GM19328 (cell line): ENCODE results near the gene POLK.
"Not testable (repeated sequence)": the region's sequence is repeated elsewhere in the genome, so short reads cannot be mapped to it uniquely, and the experiment has no call there.

Experiments
- ATAC-seq: cut with Tn5 transposase; IDR thresholded peaks from one replicate; pipeline ENCODE4 v1.9.1; 2021; ENCODE audit warnings: mild to moderate bottlenecking, moderate library complexity; ENCODE audit not compliant: unreplicated experiment

Gene POLK

DNA sequence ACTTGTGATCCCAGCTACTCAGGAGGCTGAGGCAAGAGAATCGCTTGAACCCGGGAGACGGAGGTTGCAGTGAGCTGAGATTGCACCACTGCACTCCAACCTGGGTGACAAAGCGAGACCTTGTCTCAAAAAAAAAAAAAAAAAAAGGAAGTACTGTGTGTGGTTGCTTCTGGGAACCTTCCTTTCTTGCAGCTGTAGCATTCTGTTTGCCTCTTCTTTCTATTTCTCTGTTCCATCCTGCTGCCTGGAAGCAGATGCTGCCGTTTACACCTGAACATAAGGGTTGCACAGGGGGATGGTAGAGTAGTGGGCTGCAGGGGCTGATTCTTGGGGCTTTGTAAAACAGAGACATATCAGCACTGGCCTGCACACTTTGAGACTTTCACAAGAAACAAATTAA lies 95.7 kb downstream of the POLK start:
- not testable (repeated sequence) for ATAC-seq

DNA sequence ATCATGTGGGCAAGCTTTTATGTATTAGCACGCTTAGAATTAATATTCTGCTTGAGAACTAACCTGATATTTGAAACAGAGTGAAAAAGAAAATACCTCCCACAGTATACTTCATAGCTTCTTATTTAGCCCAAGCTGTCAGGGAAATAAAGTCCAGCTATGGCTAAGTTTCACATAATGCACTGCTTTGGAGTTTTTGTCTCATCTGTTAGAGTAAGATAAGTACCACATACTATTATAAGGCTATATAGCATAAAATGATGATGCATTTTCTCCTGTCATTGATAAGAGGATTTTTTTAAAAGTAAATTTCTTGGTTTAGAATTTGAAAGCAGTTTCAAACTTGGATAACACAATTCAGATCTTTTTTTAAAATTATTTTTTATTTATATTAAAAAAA lies 97.2 kb downstream of the POLK start:
- ATAC-seq: no peak

DNA sequence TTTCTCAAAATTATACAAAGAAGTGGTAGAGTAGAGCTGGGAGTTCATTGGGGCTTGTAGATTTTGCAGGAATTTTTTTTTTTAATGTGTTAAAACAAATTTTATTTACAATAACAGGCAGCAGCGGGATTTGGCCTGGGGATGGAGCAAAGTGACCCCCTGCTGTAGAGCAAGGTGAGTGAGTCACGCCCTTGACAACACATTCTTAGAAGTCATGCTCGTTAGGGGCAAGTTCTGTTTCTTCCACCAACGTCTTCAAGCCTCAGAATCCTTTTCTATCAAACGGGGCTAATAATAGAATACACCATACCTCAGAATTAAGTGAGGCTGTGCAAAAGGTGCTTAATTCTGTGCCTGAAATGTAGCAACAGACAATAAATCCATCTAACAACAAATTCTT lies 98.5 kb downstream of the POLK start:
- ATAC-seq: no peak

DNA sequence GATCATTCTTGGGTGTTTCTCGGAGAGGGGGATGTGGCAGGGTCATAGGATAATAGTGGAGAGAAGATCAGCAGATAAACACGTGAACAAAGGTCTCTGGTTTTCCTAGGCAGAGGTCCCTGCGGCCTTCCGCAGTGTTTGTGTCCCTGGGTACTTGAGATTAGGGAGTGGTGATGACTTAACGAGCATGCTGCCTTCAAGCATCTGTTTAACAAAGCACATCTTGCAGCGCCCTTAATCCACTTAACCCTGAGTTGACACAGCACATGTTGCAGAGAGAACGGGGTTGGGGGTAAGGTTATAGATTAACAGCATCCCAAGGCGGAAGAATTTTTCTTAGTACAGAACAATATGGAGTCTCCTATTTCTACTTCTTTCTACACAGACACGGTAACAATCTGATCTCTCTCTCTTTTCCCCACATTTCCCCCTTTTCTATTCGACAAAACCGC lies 99.2 kb downstream of the POLK start:
- ATAC-seq: not testable (repeated sequence)

DNA sequence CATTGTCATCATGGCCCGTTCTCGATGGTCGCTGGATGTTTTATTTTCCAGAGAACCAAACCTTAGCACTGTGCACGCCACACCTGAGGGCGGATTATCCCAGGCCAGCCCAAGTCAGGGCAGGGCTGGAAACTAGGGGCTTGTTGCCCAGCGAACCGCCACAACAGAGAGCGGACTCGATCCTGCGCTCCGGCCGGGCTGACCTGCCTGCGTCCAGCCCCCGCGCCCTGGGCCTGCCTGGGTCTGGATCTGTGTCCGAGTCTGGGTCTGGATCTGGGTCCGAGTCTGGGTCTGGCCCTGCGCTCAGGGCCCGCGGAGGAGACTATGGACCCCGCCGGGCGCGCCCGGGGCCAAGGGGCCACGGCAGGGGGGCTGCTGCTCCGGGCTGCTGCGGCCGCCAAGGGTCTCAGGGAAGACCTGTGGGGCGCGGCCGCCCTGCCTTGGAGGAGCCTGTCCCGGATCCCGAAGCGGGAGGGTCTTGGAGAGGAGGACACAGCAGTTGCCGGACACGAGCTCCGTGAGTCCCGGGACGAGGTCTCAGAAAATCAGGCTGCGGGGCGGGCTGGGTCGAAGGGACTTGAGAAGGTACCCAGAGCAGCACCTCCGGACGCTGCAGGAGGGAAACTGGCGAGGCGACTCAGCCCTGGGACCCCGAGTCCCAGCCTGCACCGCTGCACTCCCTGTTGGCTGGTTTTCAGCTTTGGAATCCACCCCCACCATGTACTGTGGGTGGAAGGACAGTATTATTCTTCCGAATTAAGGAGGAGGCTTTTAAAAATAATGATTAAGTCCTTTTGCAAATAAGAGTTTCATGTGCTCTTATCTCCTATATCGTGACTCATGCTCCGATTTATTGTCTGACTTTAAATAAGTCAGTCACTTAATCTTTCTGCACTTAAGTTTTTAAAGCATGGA lies 99.9 kb downstream of the POLK start, which contains the start of gene ANKDD1B:
TSS of gene ANKDD1B (plus strand) at position 143 of the 915 bp plus-strand sequence. CDS start at position 325, 182 bp downstream.
- no peak for ATAC-seq

DNA sequence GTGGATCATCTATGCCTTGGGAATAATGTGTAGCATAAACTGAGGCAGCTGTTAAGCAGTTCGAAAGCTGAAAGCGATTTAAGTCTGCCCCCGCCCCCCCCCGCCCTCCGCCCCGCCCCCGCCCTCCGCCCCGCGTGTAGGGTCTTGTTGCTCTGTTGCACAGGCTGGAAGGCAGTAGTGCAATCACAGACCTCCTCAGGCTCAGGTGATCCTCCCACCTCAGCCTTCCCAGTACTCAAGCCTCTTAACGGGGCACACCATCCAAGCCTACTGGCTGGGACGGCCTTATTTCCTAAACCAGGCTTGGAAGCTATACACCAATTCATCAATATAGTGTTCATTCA lies 100.5 kb downstream of the POLK start:
- ATAC-seq: no peak

DNA sequence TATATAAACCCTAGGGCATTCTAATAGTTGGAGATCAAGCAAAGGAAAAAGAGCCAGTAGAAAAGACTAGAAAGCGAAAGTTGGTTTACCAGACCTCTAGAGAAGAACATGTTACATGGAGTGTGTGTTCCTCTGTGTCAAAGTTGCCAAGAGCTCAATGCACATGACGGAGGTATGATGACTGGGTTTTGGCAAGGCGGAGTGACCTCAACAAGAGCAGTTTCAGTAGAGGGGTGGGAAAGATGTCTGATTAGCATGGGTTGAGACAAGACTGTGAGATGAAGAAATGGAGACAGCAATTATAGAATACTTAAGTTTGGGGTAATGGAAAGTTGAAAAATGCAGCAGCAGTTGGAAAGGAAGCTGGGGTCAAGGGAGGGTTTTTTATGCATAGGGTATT lies 101.2 kb downstream of the POLK start:
- no peak for ATAC-seq

DNA sequence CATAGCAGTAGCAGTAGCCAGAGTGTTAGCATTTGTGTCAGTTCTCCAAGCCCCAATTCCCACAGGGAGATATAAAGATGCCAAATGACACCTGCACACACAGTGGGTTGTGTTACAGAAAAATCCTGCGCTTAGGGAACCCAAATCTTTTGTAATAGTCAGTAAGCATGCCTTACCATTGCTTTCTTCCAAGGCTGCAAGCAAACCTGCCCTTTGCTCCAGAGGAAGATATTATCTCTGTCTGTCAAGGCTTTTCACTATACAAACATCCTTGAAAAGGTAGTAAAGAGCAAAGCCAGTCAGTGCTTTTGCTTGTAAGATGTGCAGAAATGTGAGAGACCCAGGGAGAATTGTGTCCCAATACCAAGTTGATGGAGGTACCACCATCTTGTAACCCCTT lies 102.5 kb downstream of the POLK start:
- ATAC-seq: no peak

DNA sequence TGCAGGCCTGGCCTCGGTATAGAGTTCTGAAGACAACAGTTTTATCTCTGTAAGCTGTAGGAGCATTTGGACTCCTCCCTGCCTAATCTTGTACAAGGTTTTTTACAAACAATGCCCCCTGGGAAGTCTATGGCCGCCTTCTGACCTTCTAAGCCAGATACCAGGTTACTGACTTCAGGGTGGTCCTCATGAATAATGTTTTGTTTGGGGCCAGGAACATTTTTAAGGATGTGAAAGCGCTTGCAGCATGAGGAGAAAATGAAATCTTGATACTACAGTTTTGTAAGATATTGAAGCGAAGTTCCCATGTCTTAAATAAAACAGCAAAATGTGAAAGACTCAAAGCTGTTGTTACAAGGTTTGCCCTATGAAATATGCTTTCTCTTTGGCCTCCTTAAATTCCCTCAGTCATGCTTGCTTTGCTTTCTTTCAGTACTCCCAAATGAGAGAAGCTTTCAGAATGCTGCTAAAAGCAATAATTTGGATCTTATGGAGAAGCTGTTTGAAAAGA lies 104.7 kb downstream of the POLK start:
- ATAC-seq: no peak

DNA sequence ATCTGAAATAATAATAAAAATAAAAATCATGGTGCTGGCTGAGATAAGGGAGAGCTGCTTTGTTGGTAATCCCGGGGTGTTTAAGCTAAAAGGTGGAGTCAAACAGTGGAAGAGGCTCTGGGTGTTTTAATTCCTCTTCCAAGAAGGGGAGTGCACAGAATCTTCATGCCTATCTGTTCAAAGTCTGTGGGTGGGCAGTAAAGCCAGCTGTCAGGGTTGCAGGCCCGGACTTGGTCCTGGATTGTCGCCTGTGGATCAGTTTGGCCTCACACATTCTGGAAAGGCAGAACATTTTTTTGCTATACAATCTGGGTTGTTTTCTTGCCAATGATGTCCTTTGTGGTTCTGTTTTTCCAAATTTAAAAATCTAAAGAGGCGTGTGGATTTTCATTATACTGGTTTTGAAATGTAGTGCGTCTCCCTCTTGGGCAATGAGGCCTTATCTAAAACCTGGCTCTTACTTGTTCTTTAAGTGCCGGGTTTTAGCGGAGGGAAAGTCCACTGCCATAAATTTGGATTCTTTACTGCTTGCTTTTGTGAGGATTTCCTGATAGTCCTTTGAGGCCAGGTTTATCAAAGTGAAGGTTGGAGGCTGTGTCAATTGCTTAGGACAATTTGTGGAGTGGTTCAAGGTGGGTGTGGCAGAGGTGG lies 105.4 kb downstream of the POLK start:
- no peak for ATAC-seq

DNA sequence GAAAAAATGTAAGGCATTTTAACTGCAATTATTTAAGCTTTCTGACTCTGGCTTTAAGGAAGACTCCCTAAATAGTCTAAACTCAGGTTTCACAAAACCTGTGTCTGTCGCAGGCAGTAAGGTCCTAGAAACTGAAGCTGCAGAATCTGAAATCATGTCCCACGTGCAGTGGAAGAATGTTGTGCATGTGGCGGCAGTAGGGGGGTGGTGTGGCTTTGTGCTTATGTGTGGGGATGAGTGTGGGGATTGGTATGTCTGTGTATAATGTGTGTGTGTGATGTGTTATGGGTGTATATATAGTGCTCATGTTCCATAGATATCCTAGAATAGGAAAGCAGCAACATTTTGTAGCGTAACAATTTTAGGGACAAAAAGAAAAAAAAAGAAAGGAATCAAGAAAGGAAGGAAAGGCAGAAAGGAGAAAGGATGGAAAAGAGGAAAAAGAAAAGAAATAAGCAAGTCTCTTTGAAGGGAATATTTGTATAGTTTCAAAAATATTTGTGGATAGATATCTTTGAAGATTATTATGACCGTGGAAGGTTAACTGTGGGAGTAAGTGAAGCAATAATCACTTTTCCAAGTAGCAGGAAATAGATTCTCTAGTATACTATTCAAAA lies 106.2 kb downstream of the POLK start:
- ATAC-seq: no peak

DNA sequence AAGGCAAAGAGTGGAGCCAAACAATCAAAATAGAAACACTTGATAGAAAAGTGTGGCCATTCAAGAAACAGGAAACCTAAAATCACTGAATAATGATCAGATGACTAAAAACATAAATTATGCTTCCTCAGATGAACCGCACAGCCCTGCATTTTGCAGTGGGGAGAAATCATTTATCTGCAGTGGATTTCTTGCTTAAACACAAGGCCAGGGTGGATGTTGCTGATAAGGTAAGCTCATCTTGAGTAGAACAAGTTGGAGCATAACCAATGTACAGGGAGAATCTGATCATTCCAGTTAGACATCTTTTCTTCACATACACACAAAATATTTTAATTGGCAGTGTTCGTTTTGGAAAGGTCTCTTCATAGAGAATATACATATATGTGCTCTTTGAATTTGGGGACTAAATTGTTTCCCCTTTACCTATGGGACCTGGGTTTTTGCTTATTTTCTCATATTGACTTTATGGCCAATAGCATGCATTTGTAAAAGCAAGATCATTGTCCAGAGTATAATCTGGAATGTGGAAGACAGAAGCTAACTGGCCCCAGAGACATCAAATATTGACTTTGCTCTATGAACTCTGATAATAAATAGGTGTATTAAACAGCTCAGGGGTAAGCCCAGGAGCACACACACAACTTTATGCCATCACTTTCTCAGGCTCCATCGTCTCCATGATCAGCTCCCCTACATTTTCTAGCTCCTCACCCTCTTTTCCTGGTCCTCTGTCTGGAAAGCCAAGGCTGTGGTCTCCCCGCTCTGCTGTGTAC lies 108.7 kb downstream of the POLK start:
- ATAC-seq: no peak

DNA sequence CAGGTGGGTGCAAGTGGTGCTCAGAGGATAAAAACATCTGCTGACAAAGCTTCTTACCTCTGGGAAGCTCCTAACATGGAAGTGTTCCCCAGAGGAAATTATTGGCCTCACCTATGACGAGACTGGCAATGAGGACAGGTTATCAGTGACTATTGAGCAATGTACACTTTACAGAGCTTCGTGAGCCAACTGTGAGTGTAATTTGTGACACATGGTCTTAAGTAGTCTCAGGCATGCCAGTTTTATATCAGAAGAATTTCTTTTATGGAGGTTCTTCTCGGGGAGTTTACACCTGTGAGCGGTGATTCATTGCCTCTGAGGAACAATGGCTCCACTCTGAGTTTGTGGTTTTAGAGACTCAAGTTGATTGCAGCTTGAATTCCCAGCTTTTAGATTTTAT lies 110.9 kb downstream of the POLK start:
- ATAC-seq: no peak

DNA sequence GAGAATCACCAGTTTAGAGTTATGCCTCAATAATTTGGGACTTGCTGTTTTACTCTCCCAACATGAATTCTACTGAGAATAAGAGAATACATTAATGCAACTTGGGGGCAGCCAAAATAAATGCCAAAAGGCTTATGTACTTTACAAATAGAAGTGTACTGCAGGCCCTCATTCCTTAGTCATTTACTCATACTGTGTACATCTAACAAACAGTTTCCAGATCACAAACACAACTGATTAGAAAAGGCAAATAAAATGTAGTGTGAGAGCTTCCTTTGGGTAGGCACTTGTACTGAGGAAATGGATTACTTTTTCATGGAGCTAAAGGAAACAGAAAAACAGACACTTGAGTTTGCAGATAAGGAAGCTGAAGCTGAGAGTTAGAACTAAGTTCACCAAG lies 112.2 kb downstream of the POLK start:
- no peak for ATAC-seq

DNA sequence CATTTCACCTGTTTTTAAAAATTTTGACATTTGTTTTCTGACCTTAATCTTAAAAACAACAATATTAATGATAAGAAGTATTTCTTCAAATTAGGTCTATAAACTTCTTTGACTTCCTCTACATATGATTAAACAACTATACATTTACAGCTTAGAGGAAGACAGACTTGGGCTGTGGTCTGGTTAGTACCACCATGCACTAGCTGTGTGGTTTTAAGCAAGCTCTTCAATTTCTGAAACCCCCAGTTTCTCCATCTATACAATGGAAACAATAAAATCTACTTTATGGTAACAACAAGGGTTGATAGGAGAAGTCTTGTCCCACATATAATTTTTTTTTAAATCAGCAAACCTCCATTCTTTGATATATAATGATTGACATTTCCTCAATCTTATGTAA lies 115.3 kb downstream of the POLK start:
- no peak for ATAC-seq

DNA sequence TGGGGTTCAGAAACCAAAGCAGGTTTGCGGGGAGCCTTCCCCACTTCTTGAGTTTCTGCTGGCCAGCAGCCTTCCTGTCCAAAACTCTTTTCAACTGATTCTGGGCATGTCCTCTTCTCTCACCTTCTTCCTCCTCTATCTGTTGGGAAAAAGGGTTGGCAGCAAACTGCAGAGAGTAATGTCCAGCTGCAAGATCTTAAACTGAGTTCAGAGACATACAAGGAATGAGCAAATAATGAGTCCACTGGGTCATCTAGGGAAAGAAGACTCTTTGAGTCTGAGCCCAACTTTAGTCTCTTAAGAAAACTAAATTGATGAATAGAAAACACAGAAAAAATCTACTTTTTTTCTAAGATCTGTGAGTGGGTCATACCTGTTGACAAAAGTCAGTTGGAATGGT lies 116.1 kb downstream of the POLK start:
- no peak for ATAC-seq

DNA sequence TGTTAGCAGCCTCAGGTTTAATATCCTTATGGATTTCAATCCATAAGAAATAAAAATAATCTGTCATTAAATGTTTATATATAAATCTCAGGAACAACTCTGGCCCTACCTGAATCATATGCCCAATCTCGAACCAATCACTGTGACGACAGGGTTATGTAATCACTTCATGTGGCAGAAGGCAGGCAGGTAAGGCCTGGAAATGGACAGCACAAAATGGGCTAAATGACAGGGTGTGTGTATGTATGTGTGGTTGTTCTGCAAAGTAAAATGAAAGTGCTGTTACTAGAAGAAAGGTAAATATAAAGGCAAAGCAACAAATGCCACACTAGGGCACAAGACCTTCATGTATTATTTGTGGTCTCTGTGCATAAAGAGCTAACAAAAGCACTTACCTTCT lies 119.2 kb downstream of the POLK start:
- ATAC-seq: no peak

DNA sequence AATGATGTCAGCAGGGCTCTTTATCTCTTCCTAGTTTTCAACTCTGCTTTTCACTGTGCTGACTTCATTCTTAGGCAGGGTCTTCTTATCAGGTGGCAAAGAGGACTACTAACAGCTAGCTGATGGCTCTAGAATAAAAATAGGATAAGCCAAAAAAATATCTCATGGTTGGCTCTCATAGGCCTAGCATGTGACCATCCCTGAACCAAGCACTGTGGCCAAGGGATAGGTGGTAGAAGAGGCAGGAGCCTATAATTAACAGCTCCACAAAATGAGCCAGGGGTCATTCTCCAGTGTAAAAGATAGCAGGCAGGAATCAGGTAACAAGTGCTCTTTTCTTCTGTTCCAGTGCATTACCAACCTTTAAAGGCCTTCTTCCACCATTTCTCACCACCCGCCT lies 120.6 kb downstream of the POLK start:
- no peak for ATAC-seq

DNA sequence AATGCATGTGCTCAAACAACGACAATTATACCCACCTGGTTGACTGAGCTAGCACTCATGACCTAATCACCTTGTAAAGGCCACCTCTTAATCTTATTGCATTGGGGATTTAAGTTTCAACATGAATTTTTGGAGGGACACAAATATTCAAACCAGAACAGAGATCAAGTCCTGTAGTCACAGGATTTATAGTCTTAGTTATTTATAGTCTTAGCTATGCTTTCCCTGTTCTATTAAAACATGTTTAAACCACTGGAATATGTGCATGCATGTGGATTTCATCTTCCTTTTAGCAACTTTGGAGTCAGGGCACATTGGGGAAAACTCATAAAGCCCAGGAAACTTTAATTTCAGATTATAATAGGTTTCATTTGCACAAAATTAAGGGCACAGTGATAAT lies 126.3 kb downstream of the POLK start:
- no peak for ATAC-seq

DNA sequence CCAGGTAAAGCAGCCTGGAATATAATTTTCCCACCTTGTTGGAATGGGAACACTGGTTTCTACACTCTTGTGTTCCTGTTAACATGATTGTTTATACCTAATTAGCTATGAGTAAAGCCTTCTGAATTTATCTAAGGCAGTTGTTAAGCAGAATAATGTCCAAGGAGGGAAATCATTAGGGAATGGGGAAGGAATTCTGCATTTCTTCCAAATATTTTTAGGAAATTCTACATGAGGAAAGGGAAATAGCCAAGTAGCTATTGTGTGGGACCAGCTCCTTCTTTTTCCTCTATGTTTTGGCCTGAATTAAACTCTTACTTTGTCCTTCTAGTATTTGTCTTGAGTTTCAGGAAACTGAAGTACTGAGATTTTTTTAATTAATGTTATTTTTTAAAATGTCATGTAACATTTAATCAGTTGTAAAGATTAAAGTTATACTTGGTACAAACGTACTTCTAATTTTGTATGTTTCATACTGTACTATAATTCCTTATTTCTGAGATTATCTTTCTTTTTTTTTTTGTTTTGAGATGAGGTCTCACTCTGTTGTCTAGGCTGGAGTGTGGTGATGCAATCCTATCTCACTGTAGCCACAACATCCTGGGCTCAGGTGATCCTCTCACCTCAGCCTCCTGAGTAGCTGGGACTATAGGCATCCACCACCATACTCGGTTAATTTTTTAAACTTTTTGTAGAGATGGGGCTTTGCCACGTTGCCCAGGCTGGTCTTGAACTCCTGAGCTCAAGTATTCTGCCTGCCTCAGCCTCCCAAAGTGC lies 128.0 kb downstream of the POLK start:
- no peak for ATAC-seq
